Natural killer cell treated with Interleukin-12 subunit alpha and Interleukin-12 subunit beta and Interleukin-15 and Interleukin-18, amount 100 ng/mL, for 72 hours (primary cell): ENCODE results near the gene IFNK. TPM values are rescaled to one million over a fixed set of nuclear protein-coding genes. Genes with fewer than 3 reads are reported as not detected.
A peak's percentile ranks its signal among the peaks of the same experiment; 100 is the strongest.
"Not testable (repeated sequence)": the region's sequence is repeated elsewhere in the genome, so short reads cannot be mapped to it uniquely, and the experiment has no call there.

Experiments
- ATAC-seq, 2 donors: fragments of 150-1000 bp; cut with Tn5 transposase in 1 of 2; sonication (Bioruptor Pico), chemical (Tn5 transposase) in 1 of 2; 2 replicates each; pipeline ENCODE4 v1.10.0; 2021
- DNase-seq: peaks from one replicate; pipeline ENCODE4 v3.0.0; 2022; ENCODE audit warnings: low spot score
- H3K27ac Mint-ChIP-seq, 2 donors: 1 replicate in 1 of 2; 2 replicates in 1 of 2; pipeline ENCODE4 v1.8.0; 2022; ENCODE audit warnings: mixed read lengths in 2 of 2, mild to moderate bottlenecking in 1 of 2, moderate library complexity in 1 of 2
- H3K27me3 Mint-ChIP-seq, 2 donors: 1 replicate in 1 of 2; 2 replicates in 1 of 2; pipeline ENCODE4 v1.8.0; 2022; ENCODE audit warnings: mixed read lengths in 2 of 2
- H3K36me3 Mint-ChIP-seq: one replicate; pipeline ENCODE4 v1.8.0; 2022; ENCODE audit warnings: mixed read lengths
- H3K4me1 Mint-ChIP-seq, 2 donors: 1 replicate in 1 of 2; 2 replicates in 1 of 2; pipeline ENCODE4 v1.8.0; 2022; ENCODE audit warnings: low read depth in 2 of 2, mixed read lengths in 2 of 2, mild to moderate bottlenecking in 1 of 2
- H3K4me3 Mint-ChIP-seq: one replicate; pipeline ENCODE4 v1.8.0; 2022; ENCODE audit warnings: mixed read lengths
- H3K9me3 Mint-ChIP-seq: 2 replicates; pipeline ENCODE4 v1.8.0; 2022; ENCODE audit warnings: mixed read lengths
- total RNA-seq, 2 donors: library from RNA; stranded (reverse); gene quantifications; one replicate each; pipeline ENCODE4 v1.2.3, GENCODE V29; 2022

IFNK gene
- total RNA-seq, 2 donors from 2014 or later: not detected

- ATAC-seq (no peak), DNase-seq (no peak)
- H3K4me3 Mint-ChIP-seq: no peak overlapping the region
- H3K27ac Mint-ChIP-seq: no peak overlapping the region
- H3K4me1 Mint-ChIP-seq: peaks cover 0 to 2% of the 10 kb centered on the region in 2 donors
- no peaks in the 10 kb centered on the region for H3K36me3 Mint-ChIP-seq
- peaks cover 2 to 3% of the 10 kb centered on the region in 2 donors for H3K27me3 Mint-ChIP-seq
- H3K9me3 Mint-ChIP-seq: no peaks in the 10 kb centered on the region
These were observed 28.0 kb upstream of the IFNK start for GRCh38 chr9:27496135-27496504.

DNA sequence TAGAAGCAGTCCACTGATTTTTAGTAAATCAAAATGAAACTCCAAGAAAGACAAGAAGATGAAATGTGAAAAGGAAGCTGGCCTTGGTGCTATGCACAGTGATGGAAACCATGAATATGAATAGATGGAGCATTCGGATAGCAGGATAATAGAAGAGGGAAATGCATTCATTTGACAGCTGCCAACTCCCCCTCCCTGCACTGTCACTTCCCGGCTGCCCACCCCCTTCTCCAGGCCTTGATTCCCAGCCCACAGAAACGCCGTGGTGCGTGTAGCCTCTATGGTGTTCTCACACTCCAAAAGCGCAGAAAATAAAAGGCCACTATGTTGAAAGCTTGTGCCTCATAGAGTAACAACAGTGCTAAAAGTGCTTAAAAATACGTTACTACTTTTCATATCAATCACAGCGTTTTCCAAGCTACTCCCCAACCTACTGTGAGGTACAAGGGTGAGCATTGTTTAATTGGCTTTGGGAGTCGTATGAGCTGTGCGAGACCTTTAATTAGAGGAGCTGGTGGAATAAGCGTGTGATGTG is 26.1 kb upstream of the IFNK start:
- H3K4me1 Mint-ChIP-seq: peaks cover 0 to 2% of the 10 kb centered on the region in 2 donors
- H3K4me3 Mint-ChIP-seq: no peak overlapping the region
- no peak overlapping the region for H3K27ac Mint-ChIP-seq
- H3K36me3 Mint-ChIP-seq: no peaks in the 10 kb centered on the region
- H3K9me3 Mint-ChIP-seq: no peaks in the 10 kb centered on the region
- DNase-seq (no peak), ATAC-seq (no peak)
- H3K27me3 Mint-ChIP-seq: peaks cover 5 to 17% of the 10 kb centered on the region in 2 donors

- H3K4me1 Mint-ChIP-seq: peaks cover 0 to 2% of the 10 kb centered on the region in 2 donors
- H3K27me3 Mint-ChIP-seq: peaks cover 7 to 17% of the 10 kb centered on the region in 2 donors
- H3K4me3 Mint-ChIP-seq: no peak overlapping the region
- H3K36me3 Mint-ChIP-seq: no peaks in the 10 kb centered on the region
- H3K9me3 Mint-ChIP-seq: no peaks in the 10 kb centered on the region
- ATAC-seq (peak; percentile 75 to 83), DNase-seq (no peak)
- H3K27ac Mint-ChIP-seq: peak overlapping the region in 1 of 2 donors; percentile 56
These were observed 24.6 kb upstream of the IFNK start for GRCh38 chr9:27499451-27499850.

DNA sequence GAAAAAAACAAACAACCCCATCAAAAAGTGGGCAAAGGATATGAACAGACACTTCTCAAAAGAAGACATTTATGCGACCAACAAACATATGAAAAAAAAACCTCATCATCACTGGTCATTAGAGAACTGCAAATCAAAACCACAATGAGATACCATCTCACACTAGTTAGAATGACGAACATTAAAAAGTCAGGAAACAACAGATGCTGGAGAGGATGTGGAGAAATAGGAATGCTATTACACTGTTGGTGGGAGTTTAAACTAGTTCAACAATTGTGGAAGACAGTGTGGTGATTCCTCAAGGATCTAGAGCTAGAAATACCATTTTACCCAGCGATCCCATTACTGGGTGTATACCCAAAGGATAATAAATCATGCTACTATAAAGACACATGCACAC is 23.2 kb upstream of the IFNK start:
- not testable (repeated sequence) for H3K4me3 Mint-ChIP-seq, H3K36me3 Mint-ChIP-seq, ATAC-seq

GRCh38 chr9:27503623-27504022 is 20.5 kb upstream of the IFNK start:
- peaks cover 14 to 22% of the 10 kb centered on the region in 2 donors for H3K27me3 Mint-ChIP-seq
- no peak for DNase-seq
- H3K4me1 Mint-ChIP-seq: peaks cover 2 to 4% of the 10 kb centered on the region in 2 donors
- no peak overlapping the region for H3K4me3 Mint-ChIP-seq
- ATAC-seq: no peak
- H3K27ac Mint-ChIP-seq: peak overlapping the region in 1 of 2 donors; percentile 17
- H3K9me3 Mint-ChIP-seq: no peaks in the 10 kb centered on the region
- H3K36me3 Mint-ChIP-seq: no peaks in the 10 kb centered on the region

More for the DNA sequence above, 23.2 kb upstream of the IFNK start:
- not testable (repeated sequence) for H3K27ac Mint-ChIP-seq, H3K9me3 Mint-ChIP-seq, H3K4me1 Mint-ChIP-seq, DNase-seq
- peaks cover 10 to 21% of the 10 kb centered on the region in 2 donors for H3K27me3 Mint-ChIP-seq

DNA sequence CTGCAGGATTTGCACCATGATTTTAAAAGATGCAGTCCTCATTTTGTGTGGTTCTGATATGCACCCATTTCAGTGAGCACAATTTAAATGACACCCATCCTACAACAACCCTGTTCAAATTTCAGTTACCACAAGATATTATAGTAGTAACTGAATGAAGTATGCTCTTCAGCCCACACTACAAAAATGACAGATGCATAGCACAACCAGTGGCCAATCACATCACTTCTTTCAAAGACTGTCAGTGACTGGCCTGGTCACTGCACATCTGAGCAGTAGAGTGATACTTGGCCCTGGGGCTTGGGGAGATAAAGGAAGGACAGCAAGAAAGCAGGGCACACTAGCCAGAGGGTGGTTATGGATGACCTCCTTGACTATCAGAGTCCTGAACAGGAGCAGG is 19.8 kb upstream of the IFNK start:
- DNase-seq (no peak), ATAC-seq (no peak)
- Mint-ChIP-seq H3K4me3 (no peak overlapping the region), H3K4me1 (peaks cover 2 to 4% of the 10 kb centered on the region in 2 donors), H3K36me3 (no peaks in the 10 kb centered on the region), H3K9me3 (no peaks in the 10 kb centered on the region), H3K27ac (peak overlapping the region in 1 of 2 donors; percentile 17), H3K27me3 (peaks cover 19 to 28% of the 10 kb centered on the region in 2 donors)

GRCh38 chr9:27505744-27506161 is 18.3 kb upstream of the IFNK start:
- H3K27me3 Mint-ChIP-seq: peaks cover 19 to 28% of the 10 kb centered on the region in 2 donors
- H3K36me3 Mint-ChIP-seq: no peaks in the 10 kb centered on the region
- peaks cover 2 to 4% of the 10 kb centered on the region in 2 donors for H3K4me1 Mint-ChIP-seq
- DNase-seq (no peak), ATAC-seq (no peak)
- H3K4me3 Mint-ChIP-seq: no peak overlapping the region
- H3K9me3 Mint-ChIP-seq: no peaks in the 10 kb centered on the region
- peak overlapping the region in 1 of 2 donors; percentile 18 for H3K27ac Mint-ChIP-seq

DNA sequence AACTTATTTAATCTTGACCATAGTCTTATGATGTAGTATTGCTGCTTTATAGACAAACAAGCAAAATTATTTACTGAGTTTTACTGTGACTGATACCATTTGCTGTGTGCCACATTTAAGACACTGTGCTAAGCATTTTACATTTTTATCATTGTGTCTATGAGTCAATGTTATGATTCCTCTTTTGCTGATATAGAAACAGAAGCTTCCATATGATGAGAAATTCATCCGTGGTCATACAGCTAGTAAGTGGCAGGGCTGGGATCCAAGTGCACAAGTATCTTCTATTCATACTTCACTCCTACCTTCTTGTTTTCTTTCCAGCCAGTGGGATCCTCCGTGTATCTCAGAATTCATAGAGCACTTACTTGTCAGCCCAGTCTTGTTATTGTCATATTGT is 17.1 kb upstream of the IFNK start:
- no peak for DNase-seq
- Mint-ChIP-seq H3K9me3 (no peaks in the 10 kb centered on the region), H3K4me3 (no peak overlapping the region), H3K4me1 (peaks cover 0 to 4% of the 10 kb centered on the region in 2 donors), H3K27ac (no peak overlapping the region), H3K36me3 (no peaks in the 10 kb centered on the region), H3K27me3 (peaks cover 16 to 18% of the 10 kb centered on the region in 2 donors)
- no peak for ATAC-seq

DNA sequence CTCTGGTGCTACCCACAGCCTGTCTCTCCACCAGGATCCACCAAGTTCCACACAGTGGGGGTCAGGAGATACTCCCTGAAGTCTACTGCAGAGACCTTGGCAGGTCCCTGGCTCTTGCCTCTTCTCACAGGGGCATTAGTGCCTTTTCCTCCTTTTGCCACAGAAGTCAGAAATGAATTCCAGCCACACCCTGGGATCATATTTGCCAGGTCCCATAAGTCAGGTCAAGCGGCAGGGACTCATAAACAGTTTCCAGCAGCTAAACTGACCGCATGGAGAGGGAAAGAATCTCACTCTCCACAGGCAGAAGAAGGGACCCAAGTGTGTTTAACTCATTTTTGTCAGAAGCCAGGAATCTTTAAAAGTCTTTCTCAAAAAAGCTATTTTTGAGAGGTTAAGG is 13.3 kb upstream of the IFNK start:
- H3K36me3 Mint-ChIP-seq: no peaks in the 10 kb centered on the region
- H3K9me3 Mint-ChIP-seq: no peaks in the 10 kb centered on the region
- DNase-seq (no peak), ATAC-seq (no peak)
- H3K4me3 Mint-ChIP-seq: no peak overlapping the region
- peaks cover 18 to 21% of the 10 kb centered on the region in 2 donors for H3K27me3 Mint-ChIP-seq
- no peak overlapping the region for H3K27ac Mint-ChIP-seq
- peaks cover 0 to 3% of the 10 kb centered on the region in 2 donors for H3K4me1 Mint-ChIP-seq

DNA sequence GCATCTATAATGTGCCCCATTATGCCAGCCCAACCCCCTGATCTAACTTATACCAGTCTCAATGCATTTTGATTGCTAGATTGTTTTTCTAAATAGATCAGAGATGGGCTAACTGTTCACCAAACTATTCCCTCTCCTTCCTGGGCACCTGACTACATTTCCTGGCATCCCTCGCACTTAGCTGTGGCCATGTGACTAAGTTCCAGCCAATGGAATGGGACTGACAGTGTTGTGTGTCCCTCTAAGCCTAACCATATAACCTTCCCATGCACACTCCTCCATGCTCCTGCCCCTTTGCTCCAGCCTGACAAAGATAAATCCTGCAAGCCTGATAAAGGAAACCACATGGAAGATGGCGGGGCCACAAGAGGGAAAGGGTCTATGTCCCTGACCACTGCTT is 12.3 kb upstream of the IFNK start:
- Mint-ChIP-seq H3K36me3 (no peaks in the 10 kb centered on the region), H3K4me3 (no peak overlapping the region), H3K27me3 (peaks cover 15 to 18% of the 10 kb centered on the region in 2 donors), H3K9me3 (no peaks in the 10 kb centered on the region), H3K27ac (no peak overlapping the region), H3K4me1 (no peaks in the 10 kb centered on the region)
- no peak for DNase-seq
- ATAC-seq: no peak

- peaks cover 10 to 18% of the 10 kb centered on the region in 2 donors for H3K27me3 Mint-ChIP-seq
- no peak for ATAC-seq
- no peaks in the 10 kb centered on the region for H3K4me1 Mint-ChIP-seq
These were observed 9.5 kb upstream of the IFNK start for GRCh38 chr9:27514551-27514950.

GRCh38 chr9:27518006-27518405 is 6.1 kb upstream of the IFNK start:
- no peak overlapping the region for H3K27ac Mint-ChIP-seq
- H3K27me3 Mint-ChIP-seq: peaks cover 10 to 20% of the 10 kb centered on the region in 2 donors
- no peaks in the 10 kb centered on the region for H3K4me1 Mint-ChIP-seq
- H3K9me3 Mint-ChIP-seq: no peaks in the 10 kb centered on the region
- H3K4me3 Mint-ChIP-seq: no peak overlapping the region
- DNase-seq (no peak), ATAC-seq (no peak)
- no peaks in the 10 kb centered on the region for H3K36me3 Mint-ChIP-seq

More at GRCh38 chr9:27514551-27514950, 9.5 kb upstream of the IFNK start:
- H3K36me3 Mint-ChIP-seq: no peaks in the 10 kb centered on the region
- DNase-seq: no peak
- no peaks in the 10 kb centered on the region for H3K9me3 Mint-ChIP-seq
- no peak overlapping the region for H3K4me3 Mint-ChIP-seq
- no peak overlapping the region for H3K27ac Mint-ChIP-seq

GRCh38 chr9:27518809-27519208 is 5.3 kb upstream of the IFNK start:
- ATAC-seq (no peak), DNase-seq (no peak)
- peaks cover 7 to 14% of the 10 kb centered on the region in 2 donors for H3K27me3 Mint-ChIP-seq
- H3K9me3 Mint-ChIP-seq: no peaks in the 10 kb centered on the region
- H3K4me1 Mint-ChIP-seq: no peaks in the 10 kb centered on the region
- no peak overlapping the region for H3K4me3 Mint-ChIP-seq
- no peak overlapping the region for H3K27ac Mint-ChIP-seq
- H3K36me3 Mint-ChIP-seq: no peaks in the 10 kb centered on the region

GRCh38 chr9:27519466-27520465 is 4.3 kb upstream of the IFNK start:
- H3K36me3 Mint-ChIP-seq: no peaks in the 10 kb centered on the region
- no peak overlapping the region for H3K4me3 Mint-ChIP-seq
- no peaks in the 10 kb centered on the region for H3K4me1 Mint-ChIP-seq
- no peak overlapping the region for H3K27ac Mint-ChIP-seq
- H3K27me3 Mint-ChIP-seq: peaks cover 6 to 18% of the 10 kb centered on the region in 2 donors
- DNase-seq (no peak), ATAC-seq (no peak)
- no peaks in the 10 kb centered on the region for H3K9me3 Mint-ChIP-seq
